HepG2 (cell line): ENCODE results near the gene RARG. TPM values are rescaled to one million over a fixed set of nuclear protein-coding genes. Genes with fewer than 3 reads are reported as not detected.

Source experiments
- EEA1 ChIP-seq: sonication (generic); formaldehyde crosslinking; IDR thresholded peaks from 2 replicates; pipeline ENCODE4 v1.5.1; 2020; ENCODE audit warnings: mild to moderate bottlenecking, missing genetic modification reagents, borderline replicate concordance
- ESRRA ChIP-seq: sonication (generic); formaldehyde crosslinking; IDR thresholded peaks from 2 replicates; pipeline ENCODE4 v1.5.1; 2020; ENCODE audit warnings: mild to moderate bottlenecking, low read depth, missing genetic modification reagents
- HIC2 ChIP-seq: sonication (generic); formaldehyde crosslinking; IDR thresholded peaks from 2 replicates; pipeline ENCODE4 v1.9.0; 2022; ENCODE audit warnings: low read depth, missing genetic modification reagents
- IRF2 ChIP-seq: IDR thresholded peaks from 2 replicates; pipeline ENCODE4 v1.6.1; 2018; ENCODE audit warnings: missing genetic modification reagents, missing compliant biosample characterization
- JARID2 ChIP-seq: sonication (generic); formaldehyde crosslinking; IDR thresholded peaks from 2 replicates; pipeline ENCODE4 v1.8.1; 2023; ENCODE audit warnings: missing genetic modification reagents, inconsistent platforms; ENCODE audit not compliant: insufficient replicate concordance
- JDP2 ChIP-seq: sonication (generic); formaldehyde crosslinking; IDR thresholded peaks from 2 replicates; pipeline ENCODE4 v1.8.1; 2022; ENCODE audit warnings: missing genetic modification reagents, borderline replicate concordance
- PRDM15 ChIP-seq: sonication (generic); formaldehyde crosslinking; IDR thresholded peaks from 2 replicates; pipeline ENCODE4 v1.4.0; 2020; ENCODE audit warnings: missing genetic modification reagents
- RBFOX2 ChIP-seq: fragments of 200-400 bp; formaldehyde crosslinking; IDR thresholded peaks from 2 replicates; pipeline ENCODE4 v1.6.1; 2017; ENCODE audit warnings: low read depth, mild to moderate bottlenecking, low read length
- REPIN1 ChIP-seq: sonication (generic); formaldehyde crosslinking; IDR thresholded peaks from 2 replicates; pipeline ENCODE4 v1.8.0; 2022; ENCODE audit warnings: missing genetic modification reagents, low read depth, mild to moderate bottlenecking, borderline replicate concordance
- SMARCE1 ChIP-seq: fragments of 450-650 bp; IDR thresholded peaks from 2 replicates; pipeline ENCODE4 v1.6.1; 2017; ENCODE audit warnings: borderline replicate concordance
- STAT6 ChIP-seq: sonication (generic); formaldehyde crosslinking; IDR thresholded peaks from 2 replicates; pipeline ENCODE4 v1.4.0; 2020; ENCODE audit warnings: missing genetic modification reagents, mild to moderate bottlenecking, borderline replicate concordance
- TBP ChIP-seq: sonication (generic); formaldehyde crosslinking; IDR thresholded peaks from 2 replicates; pipeline ENCODE4 v1.5.0; 2020; ENCODE audit warnings: missing genetic modification reagents
- ZEB1 ChIP-seq: IDR thresholded peaks from 2 replicates; pipeline ENCODE4 v1.6.1; 2012; ENCODE audit warnings: mild to moderate bottlenecking, low read depth, inconsistent platforms; ENCODE audit not compliant: insufficient replicate concordance
- ZNF121 ChIP-seq: sonication (generic); formaldehyde crosslinking; IDR thresholded peaks from 2 replicates; pipeline ENCODE4 v1.5.0; 2020; ENCODE audit warnings: mild to moderate bottlenecking, missing genetic modification reagents
- ZNF180 ChIP-seq: sonication (generic); formaldehyde crosslinking; IDR thresholded peaks from 2 replicates; pipeline ENCODE4 v1.4.0; 2020; ENCODE audit warnings: low read depth, missing genetic modification reagents, borderline replicate concordance
- ZNF333 ChIP-seq: sonication (generic); formaldehyde crosslinking; IDR thresholded peaks from 2 replicates; pipeline ENCODE4 v1.4.0; 2020; ENCODE audit warnings: mild to moderate bottlenecking, missing genetic modification reagents, borderline replicate concordance
- ZNF510 ChIP-seq: sonication (generic); formaldehyde crosslinking; IDR thresholded peaks from 2 replicates; pipeline ENCODE4 v1.4.0; 2020; ENCODE audit warnings: low read depth, mild to moderate bottlenecking, missing genetic modification reagents
- ZNF749 ChIP-seq: sonication (generic); formaldehyde crosslinking; IDR thresholded peaks from 2 replicates; pipeline ENCODE4 v1.8.0; 2022; ENCODE audit warnings: mild to moderate bottlenecking, missing genetic modification reagents, moderate library complexity, borderline replicate concordance
- polyA plus RNA-seq, 8 experiments: library from polyadenylated mRNA; depleted of rRNA in 3 of 8; stranded (reverse) in 7 of 8; unstranded in 1 of 8; fragments of >200 nt; fragmentation: Illumina TruSeq in 4 of 8; extraction: Trizol in 4 of 8; gene quantifications; 2 replicates each; pipeline versions ENCODE4 v1.2.1 to v1.2.3, GENCODE V29; 2011 to 2016; ENCODE audit warnings: low read depth in 4 of 8, missing spikeins in 1 of 8, mixed read lengths in 1 of 8; ENCODE audit not compliant: insufficient read depth in 1 of 8
- total RNA-seq, 5 experiments: library from RNA; depleted of rRNA; stranded (reverse); fragments of >200 nt; fragmentation: Illumina TruSeq; extraction: Trizol; gene quantifications; 2 replicates each; pipeline ENCODE4 v1.2.3, GENCODE V29; 2016; ENCODE audit warnings: low read depth in 1 of 5
- TF ChIP-seq, protein P1 (sequence below): sonication (generic); formaldehyde crosslinking; IDR thresholded peaks from 2 replicates; pipeline ENCODE4 v1.8.1; 2023; ENCODE audit warnings: mild to moderate bottlenecking, missing genetic modification reagents

Gene RARG
- total and polyA plus RNA-seq, 2 of the 13 experiments (the other 11 are each of a cell fraction or from before 2014, with no cell fraction given): 0.77 to 1.5 TPM

- TF ChIP-seq STAT6 (no peak), ZNF121 (CRISPR knock-in tag) (no peak), ESRRA (CRISPR knock-in tag) (0 out of 2 replicates have a peak, but pooled peaks have one; percentile 35), ZNF749 (CRISPR knock-in tag) (no peak), SMARCE1 (no peak), ZNF333 (CRISPR knock-in tag) (no peak), PRDM15 (CRISPR knock-in tag) (no peak), ZEB1 (no peak), REPIN1 (CRISPR knock-in tag) (no peak), IRF2 (no peak), ZNF510 (CRISPR knock-in tag) (no peak), ZNF180 (CRISPR knock-in tag) (no peak), TBP (CRISPR knock-in tag) (no peak), JDP2 (no peak), JARID2 (CRISPR knock-in tag) (no peak), HIC2 (peak; percentile 91), RBFOX2 (peak; percentile 71), EEA1 (CRISPR knock-in tag) (no peak)
- TF ChIP-seq, protein P1, sequence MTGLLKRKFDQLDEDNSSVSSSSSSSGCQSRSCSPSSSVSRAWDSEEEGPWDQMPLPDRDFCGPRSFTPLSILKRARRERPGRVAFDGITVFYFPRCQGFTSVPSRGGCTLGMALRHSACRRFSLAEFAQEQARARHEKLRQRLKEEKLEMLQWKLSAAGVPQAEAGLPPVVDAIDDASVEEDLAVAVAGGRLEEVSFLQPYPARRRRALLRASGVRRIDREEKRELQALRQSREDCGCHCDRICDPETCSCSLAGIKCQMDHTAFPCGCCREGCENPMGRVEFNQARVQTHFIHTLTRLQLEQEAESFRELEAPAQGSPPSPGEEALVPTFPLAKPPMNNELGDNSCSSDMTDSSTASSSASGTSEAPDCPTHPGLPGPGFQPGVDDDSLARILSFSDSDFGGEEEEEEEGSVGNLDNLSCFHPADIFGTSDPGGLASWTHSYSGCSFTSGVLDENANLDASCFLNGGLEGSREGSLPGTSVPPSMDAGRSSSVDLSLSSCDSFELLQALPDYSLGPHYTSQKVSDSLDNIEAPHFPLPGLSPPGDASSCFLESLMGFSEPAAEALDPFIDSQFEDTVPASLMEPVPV (CRISPR knock-in tag): no peak
These were observed 10.6 kb downstream of the RARG start (continued) for GRCh38 chr12:53221203-53222080.
